DMS 273 (cell line): ENCODE data around the gene MSN.
"Not testable (repeated sequence)": the region's sequence is repeated elsewhere in the genome, so short reads cannot be mapped to it uniquely, and the experiment has no call there.

Experiments used
- DNase-seq: peaks from one replicate; lab custom pipeline; 2025; ENCODE audit not compliant: unreplicated experiment; lab: John Stamatoyannopoulos, UW

The MSN gene

GRCh38 chrX:65667503-65668376 is at the start of gene MSN:
Gene MSN (plus strand): TSS chrX:65667654. CDS start chrX:65667842, 188 bp downstream.
- peak; percentile 75 for DNase-seq

- not testable (repeated sequence) for DNase-seq
These were observed 47.3 kb upstream of the MSN start for GRCh38 chrX:65620096-65620705.

GRCh38 chrX:65630771-65631170 is 36.7 kb upstream of the MSN start:
- no peak for DNase-seq

- DNase-seq, result no peak
These were observed 33.6 kb upstream of the MSN start for GRCh38 chrX:65633826-65634225.

- DNase-seq, result no peak
These were observed 32.7 kb upstream of the MSN start for GRCh38 chrX:65634732-65635131.

- DNase-seq, result no peak
These were observed 32.1 kb upstream of the MSN start for GRCh38 chrX:65635378-65635777.

GRCh38 chrX:65635822-65636221 is 31.6 kb upstream of the MSN start:
- no peak for DNase-seq

- DNase-seq, result not testable (repeated sequence)
These were observed 31.2 kb upstream of the MSN start for GRCh38 chrX:65636261-65636660.

GRCh38 chrX:65637335-65637734 is 30.1 kb upstream of the MSN start:
- no peak for DNase-seq

- no peak for DNase-seq
These were observed 24.5 kb upstream of the MSN start for GRCh38 chrX:65642914-65643491.

GRCh38 chrX:65643531-65644052 is 23.9 kb upstream of the MSN start:
- no peak for DNase-seq

GRCh38 chrX:65644621-65645289 is 22.7 kb upstream of the MSN start:
- peak; percentile 67 for DNase-seq

- DNase-seq, result no peak
These were observed 19.7 kb upstream of the MSN start for GRCh38 chrX:65647801-65648200.

- no peak for DNase-seq
These were observed 15.4 kb upstream of the MSN start for GRCh38 chrX:65652098-65652497.

- DNase-seq, result not testable (repeated sequence)
These were observed 10.4 kb upstream of the MSN start for GRCh38 chrX:65657009-65657441.

- DNase-seq, result no peak
These were observed 9.8 kb upstream of the MSN start for GRCh38 chrX:65657659-65658058.

- no peak for DNase-seq
These were observed 9.2 kb upstream of the MSN start for GRCh38 chrX:65658229-65658628.

- no peak for DNase-seq
These were observed 324 bp upstream of the MSN start for GRCh38 chrX:65667157-65667502.

GRCh38 chrX:65668377-65669310 is 1.2 kb downstream of the MSN start:
- DNase-seq, result peak; percentile 74

GRCh38 chrX:65671286-65671685 is 3.8 kb downstream of the MSN start:
- DNase-seq, result no peak
